ENCODE results near the gene ODAD4. TPM values are rescaled to one million over a fixed set of nuclear protein-coding genes. Genes with fewer than 3 reads are reported as not detected.

Gene ODAD4
- total and polyA plus RNA-seq, 2 donors from 2014 or later, result 4.6 to 6.0 TPM

DNA sequence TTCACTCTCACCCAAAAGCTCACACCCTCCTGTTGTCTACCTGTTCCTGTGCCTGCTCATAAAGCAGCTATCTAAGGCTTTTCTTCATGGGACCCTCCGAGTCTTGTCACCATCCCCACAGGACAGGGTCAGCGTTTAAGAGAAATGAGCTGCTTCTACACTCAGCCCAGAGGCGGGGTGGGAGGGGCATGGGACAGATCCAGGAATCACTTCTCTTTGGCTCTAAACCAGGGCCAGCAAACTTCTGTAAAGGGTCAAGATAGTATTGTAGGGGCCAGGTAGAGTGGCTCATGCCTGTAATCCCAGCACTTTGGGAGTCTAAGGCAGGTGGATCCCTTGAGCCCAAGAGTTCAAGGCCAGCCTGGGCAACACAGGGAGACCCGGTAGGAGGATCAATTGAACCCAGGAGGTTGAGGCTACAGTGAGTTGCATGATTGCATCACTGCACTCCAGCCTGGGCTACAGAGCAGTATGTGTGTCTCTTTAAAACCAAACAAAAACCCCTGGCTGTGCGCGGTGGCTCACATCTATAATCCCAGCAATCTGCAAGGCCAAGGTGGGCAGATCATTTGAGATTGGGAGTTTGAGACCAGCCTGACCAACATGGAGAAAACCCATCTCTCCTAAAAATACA, 42.0 kb upstream of the ODAD4 start:
- Histone ChIP-seq H3K4me1 (ENCODE audit: control insufficient read depth in 2 of 3, insufficient read depth in 2 of 3, low read depth in 1 of 3, low read length in 3 of 3) (no peaks in the 10 kb centered on the region), H3K27ac (ENCODE audit: low read depth in 2 of 2, low read length in 2 of 2) (no peak overlapping the region), H3K27me3 (ENCODE audit: control insufficient read depth, insufficient read depth, low read length) (no peaks in the 10 kb centered on the region), H3K4me3 (ENCODE audit: low read length in 3 of 3) (no peak overlapping the region), H3K9ac (ENCODE audit: low read length in 3 of 3) (no peak overlapping the region), H3K9me3 (ENCODE audit: control insufficient read depth in 2 of 3, insufficient read depth in 1 of 3, low read length in 3 of 3) (no peaks in the 10 kb centered on the region), H3K36me3 (ENCODE audit: control insufficient read depth in 2 of 3, insufficient read depth in 3 of 3, low read length in 3 of 3) (peaks cover 7 to 70% (median 49%) of the 10 kb centered on the region in 3 donors)
- no peak for FAIRE-seq
- intact Hi-C loops (cut with DNase I), result no loop called here
- TF ChIP-seq, protein P1, sequence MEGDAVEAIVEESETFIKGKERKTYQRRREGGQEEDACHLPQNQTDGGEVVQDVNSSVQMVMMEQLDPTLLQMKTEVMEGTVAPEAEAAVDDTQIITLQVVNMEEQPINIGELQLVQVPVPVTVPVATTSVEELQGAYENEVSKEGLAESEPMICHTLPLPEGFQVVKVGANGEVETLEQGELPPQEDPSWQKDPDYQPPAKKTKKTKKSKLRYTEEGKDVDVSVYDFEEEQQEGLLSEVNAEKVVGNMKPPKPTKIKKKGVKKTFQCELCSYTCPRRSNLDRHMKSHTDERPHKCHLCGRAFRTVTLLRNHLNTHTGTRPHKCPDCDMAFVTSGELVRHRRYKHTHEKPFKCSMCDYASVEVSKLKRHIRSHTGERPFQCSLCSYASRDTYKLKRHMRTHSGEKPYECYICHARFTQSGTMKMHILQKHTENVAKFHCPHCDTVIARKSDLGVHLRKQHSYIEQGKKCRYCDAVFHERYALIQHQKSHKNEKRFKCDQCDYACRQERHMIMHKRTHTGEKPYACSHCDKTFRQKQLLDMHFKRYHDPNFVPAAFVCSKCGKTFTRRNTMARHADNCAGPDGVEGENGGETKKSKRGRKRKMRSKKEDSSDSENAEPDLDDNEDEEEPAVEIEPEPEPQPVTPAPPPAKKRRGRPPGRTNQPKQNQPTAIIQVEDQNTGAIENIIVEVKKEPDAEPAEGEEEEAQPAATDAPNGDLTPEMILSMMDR (IDR thresholded peaks at IDR 0.05; ENCODE audit: borderline replicate concordance, extremely low read depth, insufficient read depth), result no peak
- no peak for DNase-seq

GRCh38 chr17:41891135-41892020, 39.0 kb upstream of the ODAD4 start:
- H3K27ac ChIP-seq (ENCODE audit: low read depth in 2 of 2, low read length in 2 of 2), result no peak overlapping the region
- H3K9me3 ChIP-seq (ENCODE audit: control insufficient read depth in 2 of 3, insufficient read depth in 1 of 3, low read length in 3 of 3), result no peaks in the 10 kb centered on the region
- H3K36me3 ChIP-seq (ENCODE audit: control insufficient read depth in 2 of 3, insufficient read depth in 3 of 3, low read length in 3 of 3), result peaks cover 2 to 53% (median 39%) of the 10 kb centered on the region in 3 donors
- intact Hi-C loops (cut with DNase I), result no loop called here
- DNase-seq (no peak), FAIRE-seq (no peak)
- H3K27me3 ChIP-seq (ENCODE audit: control insufficient read depth, insufficient read depth, low read length), result no peaks in the 10 kb centered on the region
- H3K9ac ChIP-seq (ENCODE audit: low read length in 3 of 3), result no peak overlapping the region
- TF ChIP-seq, protein P1 (IDR thresholded peaks at IDR 0.05; ENCODE audit: borderline replicate concordance, extremely low read depth, insufficient read depth), result no peak
- H3K4me3 ChIP-seq (ENCODE audit: low read length in 3 of 3), result no peak overlapping the region
- peaks cover 0 to 3% (median 0%) of the 10 kb centered on the region in 3 donors for H3K4me1 ChIP-seq (ENCODE audit: control insufficient read depth in 2 of 3, insufficient read depth in 2 of 3, low read depth in 1 of 3, low read length in 3 of 3)

DNA sequence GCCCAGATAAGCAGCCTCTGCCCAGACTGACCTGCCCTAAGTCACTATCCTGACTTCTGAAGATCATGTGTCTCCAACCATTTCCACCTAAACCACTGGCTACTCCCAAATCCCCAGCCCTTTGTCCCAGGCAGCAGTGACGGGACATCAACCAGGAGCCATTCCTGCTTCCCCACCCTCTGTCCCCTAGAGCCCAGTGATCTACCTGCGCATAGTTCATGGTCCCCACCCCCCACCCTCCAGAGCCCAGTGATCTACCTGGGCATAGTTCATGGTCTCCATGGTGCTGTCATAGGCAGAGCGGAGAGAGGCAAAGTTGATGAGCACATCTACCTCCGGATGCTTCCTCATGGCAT, 38.4 kb upstream of the ODAD4 start:
- H3K27ac ChIP-seq (ENCODE audit: low read depth in 2 of 2, low read length in 2 of 2), result no peak overlapping the region
- FAIRE-seq (no peak), DNase-seq (no peak)
- peaks cover 2 to 48% (median 43%) of the 10 kb centered on the region in 3 donors for H3K36me3 ChIP-seq (ENCODE audit: control insufficient read depth in 2 of 3, insufficient read depth in 3 of 3, low read length in 3 of 3)
- H3K9ac ChIP-seq (ENCODE audit: low read length in 3 of 3), result no peak overlapping the region
- intact Hi-C loops (cut with DNase I), result no loop called here
- TF ChIP-seq, protein P1 (IDR thresholded peaks at IDR 0.05; ENCODE audit: borderline replicate concordance, extremely low read depth, insufficient read depth), result no peak
- no peak overlapping the region for H3K4me3 ChIP-seq (ENCODE audit: low read length in 3 of 3)
- H3K9me3 ChIP-seq (ENCODE audit: control insufficient read depth in 2 of 3, insufficient read depth in 1 of 3, low read length in 3 of 3), result no peaks in the 10 kb centered on the region
- peaks cover 0 to 3% (median 0%) of the 10 kb centered on the region in 3 donors for H3K4me1 ChIP-seq (ENCODE audit: control insufficient read depth in 2 of 3, insufficient read depth in 2 of 3, low read depth in 1 of 3, low read length in 3 of 3)
- no peaks in the 10 kb centered on the region for H3K27me3 ChIP-seq (ENCODE audit: control insufficient read depth, insufficient read depth, low read length)

All from kidney (tissue), 14 donors.